AG04449 (cell line): ENCODE results near the gene PSMA5.

Experiments
- CTCF ChIA-PET: fragments of 350-600 bp; formaldehyde crosslinking; extraction: SDS; loops from one replicate; lab custom pipeline; 2021; ENCODE audit warnings: antibody characterized with exemption; lab: Yijun Ruan, JAX
- POLR2A ChIA-PET: fragments of 400-600, 350-600 bp; formaldehyde crosslinking; extraction: SDS; loops from one replicate; lab custom pipeline; 2020; ENCODE audit warnings: antibody characterized with exemption, inconsistent platforms; lab: Yijun Ruan, JAX
- DNase-seq: peaks from one replicate; pipeline ENCODE4 v3.0.0-alpha.2; 2010; ENCODE audit warnings: low read depth, low spot score
- H3K4me3 ChIP-seq: 2 replicates; pipeline ENCODE4 v1.5.1; 2011; ENCODE audit warnings: low read depth, mild to moderate bottlenecking, control low read depth, low read length
- CTCF ChIP-seq: IDR thresholded peaks from one replicate; pipeline ENCODE4 v1.5.1; 2011; ENCODE audit warnings: mild to moderate bottlenecking, moderate library complexity, low read length, control low read depth, inconsistent platforms; ENCODE audit not compliant: insufficient read depth; ENCODE audit errors: missing control alignments

The PSMA5 gene

GRCh38 chr1:109423498-109423897, 2.8 kb downstream of the PSMA5 start:
- ChIA-PET POLR2A (no interaction called here), CTCF (interaction anchor here (0.8 to 9.3 kb wide), 4 partner anchors 11 to 107 kb away, joined by 3 to 86 read pairs (median 44); partner anchors contain the start of gene CYB561D1)
- TF ChIP-seq CTCF, result no peak

GRCh38 chr1:109412551-109412950, 13.7 kb downstream of the PSMA5 start:
- ChIA-PET CTCF (interaction anchor here (1.0 to 6.5 kb wide), 7 partner anchors 11 to 135 kb away, joined by 3 to 45 read pairs (median 7); partner anchors contain the start of genes CYB561D1 and SORT1), POLR2A (no interaction called here)
- no peak overlapping the region for H3K4me3 ChIP-seq
- no peak for TF ChIP-seq CTCF
- no peak for DNase-seq

More at GRCh38 chr1:109423498-109423897, 2.8 kb downstream of the PSMA5 start:
- no peak for DNase-seq
- no peak overlapping the region for H3K4me3 ChIP-seq

GRCh38 chr1:109404838-109405237, 21.4 kb downstream of the PSMA5 start:
- ChIA-PET CTCF (interaction anchor here (1.7 to 12.8 kb wide), 4 partner anchors 85 to 128 kb away, joined by 7 to 340 read pairs (median 10); partner anchors contain the start of genes CYB561D1 and PSRC1), POLR2A (no interaction called here)
- no peak for TF ChIP-seq CTCF
- DNase-seq, result no peak
- H3K4me3 ChIP-seq, result no peak overlapping the region

GRCh38 chr1:109402025-109402424, 24.2 kb downstream of the PSMA5 start:
- ChIA-PET CTCF (interaction anchor here (0.6 to 12.8 kb wide), 17 partner anchors 10 to 203 kb away, joined by 3 to 340 read pairs (median 4); partner anchors contain the start of gene PSRC1), POLR2A (no interaction called here)
- no peak overlapping the region for H3K4me3 ChIP-seq
- TF ChIP-seq CTCF, result no peak
- DNase-seq, result no peak

- ChIA-PET CTCF (interaction anchor here (0.9 to 12.8 kb wide), 38 partner anchors 8 to 1618 kb away, joined by 3 to 340 read pairs (median 6); partner anchors contain the start of genes AMIGO1, CYB561D1, PSMA5 and PSRC1), POLR2A (no interaction called here)
- H3K4me3 ChIP-seq, result no peak overlapping the region
- no peak for TF ChIP-seq CTCF
- DNase-seq, result no peak
These were observed 26.1 kb downstream of the PSMA5 start for GRCh38 chr1:109400035-109400655.

GRCh38 chr1:109399326-109399957, 26.8 kb downstream of the PSMA5 start:
- H3K4me3 ChIP-seq, result no peak overlapping the region
- CTCF ChIA-PET, result interaction anchor here (0.6 to 12.8 kb wide), 59 partner anchors 9 to 1617 kb away, joined by 3 to 340 read pairs (median 5); partner anchors contain the start of genes AMIGO1, CELSR2, CYB561D1 and GPR61
- POLR2A ChIA-PET, result no interaction called here
- TF ChIP-seq CTCF, result peak; percentile 1
- no peak for DNase-seq
